Stimulated activated naive CD4-positive, alpha-beta T cell treated with Interleukin-2 at 50 U/mL for 16 hours (primary cell): ENCODE data around the gene VEPH1.

Experiments used
- DNase-seq: peaks from one replicate; lab custom pipeline; 2025; lab: John Stamatoyannopoulos, UW

Gene VEPH1

DNA sequence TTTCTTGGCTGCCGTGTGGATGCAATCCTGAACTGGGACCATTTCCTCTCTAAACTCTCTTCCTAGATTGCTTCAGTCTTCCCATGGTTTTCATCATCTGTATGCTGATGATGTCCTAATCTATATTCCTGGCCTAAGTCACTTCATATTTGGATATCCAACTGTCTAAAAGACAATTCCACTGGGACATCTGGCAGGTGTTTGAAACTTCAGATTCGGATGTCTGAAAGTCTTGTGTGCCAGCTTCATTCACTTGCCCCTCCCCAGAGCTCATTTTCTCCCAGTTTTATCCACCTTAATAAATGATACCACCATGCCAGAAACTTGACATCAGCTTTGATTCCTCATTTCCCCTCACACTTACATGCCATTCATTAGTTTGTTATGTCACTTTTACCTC, 201.5 kb downstream of the VEPH1 start:
- DNase-seq, result no peak

DNA sequence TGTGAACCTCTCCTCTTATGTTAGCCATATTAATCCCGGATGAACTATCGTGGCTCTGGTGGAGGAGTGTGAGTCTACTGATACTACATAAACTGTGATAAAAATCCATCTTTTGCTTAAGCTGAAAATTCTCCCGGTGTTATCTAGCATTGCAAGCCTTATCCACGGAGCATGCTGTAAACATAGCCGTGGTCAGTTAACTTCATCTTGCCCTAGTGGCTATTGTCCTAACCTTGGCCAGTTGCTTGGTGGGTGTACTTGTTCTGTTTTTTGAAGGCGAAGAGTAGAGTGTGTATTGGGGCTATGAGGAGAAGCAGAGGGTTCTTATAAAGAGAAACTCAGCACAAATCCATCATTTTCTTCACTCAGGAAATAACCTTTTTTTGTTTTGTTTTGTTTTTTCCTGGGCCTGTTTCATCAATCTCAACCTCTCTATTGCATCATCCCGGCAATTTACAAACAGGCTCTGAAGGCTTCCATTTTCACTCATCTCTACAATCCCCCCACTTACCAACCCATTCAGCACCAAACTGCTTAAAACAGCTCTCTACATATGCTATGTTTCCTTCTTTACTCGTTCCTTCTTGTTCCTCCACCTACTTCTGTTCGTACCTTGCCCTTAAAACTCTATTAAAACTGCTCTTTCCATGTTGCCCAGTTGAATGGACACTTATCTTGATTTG, 202.1 kb downstream of the VEPH1 start:
- no peak for DNase-seq

DNA sequence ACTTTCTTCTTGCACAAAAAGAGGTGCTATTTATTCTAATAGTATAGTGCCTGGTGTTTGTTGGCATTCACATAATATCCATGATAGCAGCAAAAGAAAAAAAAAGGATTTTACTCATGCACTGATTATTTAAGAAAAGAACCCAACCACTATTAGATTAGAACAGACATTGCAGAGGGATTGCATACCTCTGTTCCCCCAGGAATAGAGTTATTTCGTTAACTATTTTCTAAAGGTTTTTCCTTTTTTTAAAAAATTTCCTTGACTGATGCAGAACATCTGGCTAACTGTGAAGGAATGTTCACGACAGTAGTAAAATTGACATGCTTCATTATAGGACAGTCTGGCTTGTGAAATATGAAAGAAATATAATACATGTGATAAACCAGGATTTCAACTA, 203.1 kb downstream of the VEPH1 start:
- no peak for DNase-seq

DNA sequence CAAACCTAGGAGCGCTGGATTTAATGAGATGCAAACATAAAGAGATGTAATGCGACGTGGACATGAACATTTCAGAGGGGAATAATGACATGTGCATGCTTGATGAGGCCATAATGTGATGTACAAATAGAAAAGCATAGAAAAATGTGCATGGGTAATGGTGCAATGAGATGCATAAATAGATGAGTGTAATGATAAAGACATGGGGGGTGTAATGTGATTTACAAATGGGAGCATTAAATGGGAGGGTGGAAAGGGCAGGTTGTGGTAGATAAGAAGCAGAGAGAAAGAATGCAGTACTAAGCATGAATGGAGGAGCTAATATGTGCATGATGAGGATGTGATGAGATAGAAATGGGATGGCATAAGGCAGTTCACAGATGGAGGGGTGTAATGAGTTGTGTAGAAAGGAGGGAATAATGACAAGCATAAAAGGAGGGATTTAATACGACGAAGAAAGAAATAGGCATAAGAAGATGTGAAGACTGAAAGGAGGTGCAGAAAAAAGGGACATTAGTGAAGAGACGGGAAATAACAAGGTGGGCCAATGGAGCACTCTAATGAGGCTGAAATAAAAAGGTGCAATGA, 205.8 kb downstream of the VEPH1 start:
- no peak for DNase-seq

DNA sequence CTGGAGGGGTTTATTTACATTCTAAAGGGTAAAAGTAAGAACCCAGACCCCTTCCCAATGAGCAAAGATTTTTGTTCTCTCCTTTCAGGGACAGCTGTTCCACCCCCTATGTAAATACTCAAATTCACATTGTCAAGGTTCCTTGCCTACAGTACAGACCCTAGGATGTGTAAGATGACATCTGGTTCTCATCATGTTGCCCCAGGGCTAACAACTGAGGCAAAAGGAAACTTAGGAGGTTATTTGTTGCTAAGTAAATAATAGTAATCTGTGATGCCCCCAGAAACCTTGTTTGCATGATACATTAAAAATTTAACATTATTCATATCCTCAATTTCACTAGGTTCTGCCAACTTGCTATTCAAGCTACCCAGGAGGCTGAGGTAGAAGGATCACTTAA, 208.3 kb downstream of the VEPH1 start:
- DNase-seq, result no peak

DNA sequence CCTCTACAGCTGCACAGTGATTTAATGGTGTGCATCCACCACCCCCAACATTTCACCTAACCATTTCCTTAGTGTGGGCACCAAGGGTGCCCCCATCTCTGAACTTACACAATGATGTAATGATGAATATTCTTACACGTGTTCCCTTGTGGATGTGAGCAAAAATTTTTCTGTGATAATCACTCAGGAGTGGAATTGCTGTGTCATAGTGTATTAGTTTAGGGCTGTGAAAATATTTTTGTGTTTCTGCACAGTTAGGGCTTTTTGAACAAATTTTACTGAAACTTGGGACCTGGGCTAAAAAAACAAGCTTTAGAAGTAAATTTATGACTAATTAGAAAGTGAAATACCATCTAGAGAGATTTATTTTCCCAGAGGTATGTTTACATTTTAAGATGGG, 208.7 kb downstream of the VEPH1 start:
- no peak for DNase-seq

DNA sequence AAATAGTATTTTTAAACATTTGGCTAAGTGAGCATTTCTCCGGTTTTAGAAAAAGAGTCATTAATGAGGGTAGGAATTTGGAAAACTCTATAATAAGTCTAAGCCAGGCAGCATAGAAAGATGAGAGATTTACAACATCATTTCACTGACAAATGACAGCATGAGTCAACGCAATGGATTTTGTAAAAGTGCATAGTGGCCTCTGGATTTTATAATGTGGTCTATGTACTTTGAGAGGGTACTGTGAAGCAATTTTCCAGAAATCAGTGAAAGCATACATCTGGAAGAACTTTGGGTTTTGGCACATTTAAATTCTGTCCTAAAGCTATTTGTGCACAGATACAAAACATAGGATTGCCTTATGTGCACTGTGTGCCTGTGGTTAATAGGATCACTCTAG, 212.4 kb downstream of the VEPH1 start:
- no peak for DNase-seq

DNA sequence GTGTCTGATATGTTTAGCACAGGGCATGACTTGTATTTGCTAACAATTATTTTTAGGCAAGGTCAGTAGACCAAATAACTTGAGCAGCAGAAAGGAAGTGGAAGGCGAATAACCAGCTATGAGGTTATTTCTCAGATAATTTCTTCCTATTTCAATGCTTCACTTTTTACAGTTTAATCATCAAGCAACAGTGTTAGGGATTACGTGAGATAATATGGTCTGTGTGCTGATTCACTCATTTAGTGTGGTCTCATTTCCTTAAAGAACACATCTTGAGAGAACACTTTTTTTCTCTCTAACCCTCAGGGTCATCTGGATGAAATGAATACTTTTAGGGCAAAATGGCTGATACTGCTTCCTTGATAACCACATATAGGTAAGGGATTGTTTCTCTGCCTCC, 217.2 kb downstream of the VEPH1 start:
- no peak for DNase-seq

DNA sequence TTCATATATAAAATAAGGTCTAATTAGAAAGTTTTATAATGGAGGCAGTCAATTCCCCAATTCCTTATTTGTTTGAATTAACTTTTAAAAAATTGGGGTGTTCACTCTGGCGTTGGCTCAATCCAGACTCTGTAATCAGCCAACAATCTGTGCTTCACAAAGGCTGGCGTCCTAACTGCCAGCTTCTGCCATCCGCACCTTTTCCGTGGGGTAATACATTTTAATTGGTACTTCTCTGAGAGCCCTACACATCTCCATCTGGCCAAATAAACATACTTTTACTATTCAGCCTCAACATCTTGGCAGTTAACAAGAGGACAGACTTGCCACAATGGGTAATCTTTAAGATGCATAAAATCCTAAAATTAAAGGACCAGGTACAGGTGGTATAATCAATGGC, 218.1 kb downstream of the VEPH1 start:
- DNase-seq, result no peak

DNA sequence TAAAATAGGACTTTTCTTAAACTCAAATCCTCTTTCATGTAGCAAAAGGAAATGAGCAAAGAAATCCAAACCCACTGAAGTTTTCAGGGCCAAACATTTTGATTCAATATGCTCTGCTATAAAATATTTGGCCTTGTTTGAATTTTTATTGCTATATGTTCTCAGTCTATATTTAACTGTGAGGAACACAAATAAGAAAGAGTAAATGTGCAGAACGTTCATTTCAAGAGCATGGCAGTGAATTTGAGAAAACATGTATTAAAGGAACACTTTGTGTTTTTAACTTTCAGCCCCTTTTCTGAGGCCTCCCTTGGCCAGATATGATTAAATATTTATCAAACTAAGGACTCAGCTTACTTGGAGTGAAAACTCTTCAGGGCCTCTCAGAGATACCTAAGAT, 218.5 kb downstream of the VEPH1 start:
- no peak for DNase-seq

DNA sequence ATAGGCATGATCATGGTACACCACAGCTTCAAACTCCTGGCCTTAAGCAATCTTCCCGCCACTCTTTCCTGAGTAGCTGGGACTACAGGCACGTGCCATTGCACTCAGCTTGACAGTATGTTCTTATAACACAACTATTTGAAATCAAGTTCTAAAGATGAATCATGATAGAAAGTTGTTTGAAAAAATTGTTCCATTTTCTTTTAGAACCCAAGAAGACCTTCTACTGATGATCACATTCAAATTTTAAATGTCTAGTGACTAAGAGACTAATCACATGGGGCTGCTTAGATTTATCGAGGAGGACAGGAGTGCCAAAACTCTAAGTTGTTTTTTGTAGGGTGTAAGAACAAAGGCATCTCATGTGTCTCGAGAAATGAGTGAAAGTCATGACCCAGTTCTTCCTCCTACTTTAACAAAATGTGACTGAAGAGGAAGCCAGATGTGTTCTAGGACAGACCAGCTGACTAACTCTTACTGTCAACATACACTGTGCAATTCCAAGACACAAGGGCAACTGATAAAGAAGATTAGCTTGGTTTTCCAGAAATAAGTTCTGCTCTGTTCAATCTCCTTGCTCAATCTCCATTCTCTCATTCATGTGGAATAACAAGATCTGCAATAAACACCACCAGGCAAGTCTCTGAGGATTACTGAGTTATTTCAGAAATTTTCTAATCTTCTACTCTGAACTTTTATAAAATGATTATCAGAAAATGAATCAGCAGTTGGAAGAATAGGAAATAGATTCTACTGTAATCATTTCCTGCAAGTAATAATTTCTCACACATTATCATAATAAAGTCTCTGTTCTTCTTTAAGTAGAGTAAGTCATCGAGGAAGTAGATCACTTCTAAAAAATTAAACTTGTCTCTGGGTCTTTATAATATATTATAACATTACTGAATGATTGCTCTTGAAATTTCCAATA, 220.7 kb downstream of the VEPH1 start:
- DNase-seq, result no peak

DNA sequence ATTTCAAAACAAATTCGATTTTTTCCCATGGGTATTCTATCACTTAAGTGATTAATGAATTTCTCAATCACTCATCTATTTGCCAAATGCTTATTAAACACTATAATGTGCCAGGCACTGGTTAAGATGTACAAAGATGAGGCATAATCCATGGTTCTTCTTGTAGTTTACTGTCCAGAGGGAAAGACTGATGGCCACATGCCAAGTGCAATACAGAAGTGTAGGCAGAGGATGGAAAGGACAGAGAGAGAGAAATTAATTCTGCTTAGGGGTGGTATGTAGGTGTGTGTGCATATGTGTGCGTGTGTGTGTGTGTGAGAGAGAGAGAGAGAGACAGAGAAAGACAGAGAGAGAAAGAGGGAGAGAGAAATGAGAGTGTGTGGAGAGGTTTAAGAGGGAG, 222.4 kb downstream of the VEPH1 start:
- DNase-seq, result no peak

DNA sequence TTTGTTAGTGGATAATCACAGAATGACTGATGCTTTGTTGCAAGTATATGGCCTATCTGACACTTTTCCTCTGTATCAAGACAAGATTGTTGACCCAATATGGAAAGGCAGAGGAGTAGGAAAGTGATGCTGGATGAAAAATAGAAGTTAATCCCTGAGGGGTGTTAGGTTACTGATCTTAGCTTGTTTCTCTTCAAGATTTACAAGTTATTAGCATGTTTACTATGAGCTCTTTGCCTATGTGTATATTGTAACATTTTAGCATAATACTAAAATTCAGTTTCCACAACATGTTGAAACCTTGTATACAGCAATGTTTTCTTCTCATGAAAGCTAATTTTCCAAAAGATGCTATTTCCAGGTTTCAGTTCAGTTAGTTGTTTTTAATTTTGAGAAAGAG, 222.9 kb downstream of the VEPH1 start:
- no peak for DNase-seq

DNA sequence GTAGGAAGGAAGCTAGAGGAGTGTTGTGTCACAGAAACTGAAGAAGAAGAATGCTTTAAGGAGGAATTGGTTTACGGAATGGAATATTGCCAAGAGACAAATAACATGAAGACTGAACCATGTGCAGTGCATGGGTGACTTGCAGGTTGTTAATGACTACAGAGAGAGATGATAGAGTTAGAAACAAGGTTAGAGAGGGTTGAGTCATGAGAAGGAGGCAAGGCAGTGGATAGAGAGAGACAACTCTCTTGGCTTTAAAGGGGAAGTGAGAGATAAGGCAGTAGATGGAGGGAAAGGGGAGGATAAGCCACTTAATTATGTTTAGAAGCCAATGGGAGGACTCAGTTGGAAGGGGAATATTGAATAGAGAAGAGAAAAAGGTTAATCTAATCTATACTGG, 224.0 kb downstream of the VEPH1 start:
- no peak for DNase-seq

DNA sequence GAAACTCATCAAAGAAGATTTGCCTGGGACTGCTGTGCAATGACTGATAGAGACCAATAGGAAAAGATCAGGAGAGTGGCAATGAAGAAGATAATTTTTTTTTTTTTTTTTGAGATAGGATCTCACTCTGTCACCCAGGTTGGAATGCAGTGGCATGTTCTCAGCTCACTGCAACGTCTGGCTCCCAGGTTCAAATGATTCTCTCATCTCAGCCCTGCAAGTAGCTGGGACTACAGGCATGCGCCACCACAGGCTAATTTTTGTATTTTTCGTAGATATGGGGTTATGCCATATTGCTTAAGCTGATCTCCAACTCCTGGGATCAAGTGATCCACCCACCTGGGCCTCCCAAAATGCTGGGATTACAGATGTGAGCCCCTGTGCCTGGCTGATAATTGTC, 226.4 kb downstream of the VEPH1 start:
- no peak for DNase-seq

DNA sequence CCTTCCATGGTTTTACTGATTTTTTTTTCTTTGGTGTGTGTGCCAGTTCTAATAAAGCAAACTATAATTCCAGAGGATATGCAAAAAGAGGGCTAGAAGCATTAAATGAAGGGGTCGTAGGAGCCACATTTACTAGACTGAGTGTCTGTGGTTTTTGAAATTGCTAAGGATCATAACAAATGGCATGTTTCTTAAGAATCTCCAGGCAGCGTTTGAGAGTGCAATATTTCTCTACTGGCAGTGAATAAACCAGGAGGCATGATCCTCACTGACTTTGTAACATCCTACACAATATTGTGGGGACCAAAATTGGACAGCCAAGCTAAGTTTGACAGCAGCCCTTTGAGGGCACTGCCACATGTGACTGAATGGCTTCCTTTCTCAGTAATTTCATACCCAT, 227.4 kb downstream of the VEPH1 start:
- no peak for DNase-seq

DNA sequence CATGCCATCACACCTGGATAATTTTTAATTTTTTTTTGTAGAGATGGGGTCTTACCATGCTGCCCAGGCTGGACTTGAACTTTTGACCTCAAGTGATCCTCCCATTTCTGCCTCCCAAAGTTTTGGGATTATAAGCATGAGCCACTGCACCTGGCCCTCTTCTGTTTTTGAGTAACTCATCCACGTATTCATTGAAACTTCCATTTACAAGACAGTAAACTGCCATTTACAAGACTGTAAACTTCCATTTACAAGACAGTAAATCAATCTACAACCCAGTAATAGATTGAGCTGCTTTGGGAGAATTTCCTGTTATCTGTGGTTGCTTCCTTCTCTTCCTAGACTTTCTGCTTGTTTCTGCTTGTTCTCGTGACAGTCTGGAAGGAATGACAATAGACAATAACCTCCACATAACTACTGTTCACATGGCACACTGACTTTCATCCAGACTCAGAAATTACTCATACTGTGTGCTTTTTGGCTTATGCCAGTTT, 228.5 kb downstream of the VEPH1 start:
- no peak for DNase-seq

DNA sequence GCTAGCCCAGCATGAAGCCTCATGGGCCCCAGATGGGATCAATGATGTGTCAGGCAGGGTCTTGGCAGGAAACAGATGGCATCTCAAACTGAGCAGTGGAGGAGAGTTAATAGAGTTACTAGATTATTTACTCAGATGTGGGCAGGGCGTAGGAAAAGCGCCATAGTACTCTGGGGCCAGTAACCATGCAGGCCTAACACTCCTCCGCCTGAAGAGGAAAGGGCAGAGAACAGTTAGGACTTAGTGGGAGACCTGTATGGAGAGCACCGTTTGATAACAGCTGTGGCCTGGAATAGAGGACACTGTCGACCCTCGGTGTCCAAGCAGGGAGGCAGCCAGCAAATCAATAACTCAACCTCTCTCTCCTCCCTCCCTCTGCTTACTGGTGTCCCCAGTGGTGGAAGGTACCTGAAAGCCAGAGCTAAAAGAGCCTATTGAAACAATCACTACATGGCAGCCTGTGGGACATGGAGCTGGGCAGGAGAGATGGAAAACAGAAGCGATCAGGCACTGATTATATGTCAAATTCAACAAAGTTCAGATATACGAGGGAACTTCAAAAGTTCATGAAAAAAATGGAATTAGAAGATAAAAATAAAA, 231.8 kb downstream of the VEPH1 start:
- no peak for DNase-seq

DNA sequence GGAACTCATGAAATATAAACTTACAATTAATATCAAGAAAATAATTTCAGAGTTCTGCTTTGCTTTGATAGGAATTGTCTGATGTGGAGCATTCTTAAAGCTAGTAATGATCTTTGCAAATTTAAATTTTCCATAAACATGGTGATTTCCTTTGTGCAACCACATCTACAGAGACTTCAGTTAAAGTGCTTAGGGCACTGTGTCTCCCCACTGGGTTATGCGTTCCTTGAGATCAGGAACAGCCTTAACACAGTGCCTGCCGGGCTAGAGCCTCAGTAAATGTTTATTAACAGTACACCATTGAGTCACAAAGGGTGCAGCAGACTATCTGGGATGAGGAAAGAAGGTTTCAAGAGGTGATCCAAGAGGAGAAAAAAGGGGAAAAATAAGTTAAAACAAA, 235.2 kb downstream of the VEPH1 start:
- DNase-seq, result no peak

DNA sequence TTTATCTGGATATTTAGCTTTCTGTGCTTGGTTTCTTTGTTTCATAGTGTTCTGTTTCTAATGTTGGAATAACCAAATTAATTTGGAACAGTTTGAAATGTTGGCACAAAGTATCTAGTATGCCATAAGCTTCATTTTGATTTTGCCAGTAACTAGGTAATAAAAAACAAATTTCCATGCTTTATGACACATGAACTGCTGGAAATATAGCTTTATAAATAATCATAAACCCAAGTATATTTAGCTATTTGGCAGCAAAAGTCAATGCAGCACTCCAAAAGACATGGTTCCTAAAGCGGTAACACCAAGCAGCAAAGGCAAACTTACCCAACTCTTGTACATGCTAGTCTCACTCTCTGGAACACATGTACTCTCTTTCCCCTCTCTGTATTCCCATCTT, 237.3 kb downstream of the VEPH1 start:
- DNase-seq, result no peak

DNA sequence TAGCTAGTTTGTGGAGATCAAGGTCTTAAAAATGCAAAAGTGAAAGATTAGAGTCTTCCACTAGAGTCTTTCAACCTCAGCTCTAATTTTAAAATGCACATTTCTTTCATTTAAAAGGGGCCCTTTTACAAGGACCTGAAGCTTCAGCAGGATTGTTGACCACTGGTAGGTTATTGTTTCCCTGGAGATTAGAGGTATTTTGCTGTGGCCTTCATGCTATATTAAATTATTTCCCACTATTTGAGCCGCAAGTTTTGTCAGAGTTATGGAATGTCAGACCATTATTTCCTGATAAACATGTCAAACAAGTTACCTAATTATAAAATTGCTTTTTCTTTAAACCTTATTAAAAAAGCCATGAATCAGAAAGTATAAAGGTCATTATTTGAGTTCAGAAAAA, 240.2 kb downstream of the VEPH1 start:
- DNase-seq, result no peak

DNA sequence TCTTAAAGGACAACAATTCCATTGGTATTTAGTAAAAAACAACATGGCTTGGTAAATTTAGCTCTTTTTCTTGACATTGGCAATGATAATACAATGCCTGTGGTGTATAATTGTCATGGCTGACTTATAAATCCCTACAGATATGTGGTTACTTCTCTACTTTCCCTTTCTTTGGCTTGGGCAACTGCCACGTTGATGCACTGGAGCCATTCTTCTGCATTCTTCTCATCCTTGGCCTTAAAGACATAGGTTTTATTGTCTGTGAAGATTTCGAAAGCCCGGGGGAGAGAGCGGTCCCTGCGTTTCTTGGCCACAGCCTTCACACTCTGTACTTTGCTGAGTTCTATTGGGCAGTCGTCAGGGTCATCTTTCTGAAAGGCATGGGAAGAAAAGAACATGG, 242.2 kb downstream of the VEPH1 start:
- no peak for DNase-seq

DNA sequence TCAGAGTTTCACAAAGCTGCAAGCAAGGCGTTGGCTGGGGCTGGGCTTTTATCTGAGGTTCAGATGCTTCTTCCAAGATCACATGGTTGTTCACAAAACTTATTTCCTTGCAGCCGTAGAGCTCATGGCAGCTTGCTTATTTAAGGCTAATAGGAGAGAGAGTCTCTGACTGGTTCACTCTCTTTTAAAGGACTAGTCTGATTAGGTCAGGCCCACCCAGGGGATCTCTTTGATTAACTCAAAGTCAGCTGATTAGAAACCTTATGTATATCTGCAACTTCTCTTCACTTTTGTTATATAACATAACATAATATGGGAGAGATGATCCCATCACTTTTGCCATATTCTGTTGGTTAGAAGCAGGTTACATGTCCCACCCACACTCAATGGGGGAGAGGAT, 243.4 kb downstream of the VEPH1 start:
- no peak for DNase-seq
